Measurements from ENCODE around the gene RIMS4. TPM values are rescaled to one million over a fixed set of nuclear protein-coding genes. Genes with fewer than 3 reads are reported as not detected.

The RIMS4 gene
- total and polyA plus RNA-seq, 9 donors = 0.95 to 17.2 (median 3.4) TPM

- Histone ChIP-seq H3K4me3 (no peak overlapping the region), H3K4me1 (ENCODE audit: insufficient read depth) (no peaks in the 10 kb centered on the region), H3K27me3 (no peaks in the 10 kb centered on the region), H3K36me3 (no peaks in the 10 kb centered on the region), H3K27ac (no peak overlapping the region), H3K9me3 (no peaks in the 10 kb centered on the region)
- WGBS, 3 donors = 9 to 38% (median 24%) methylated on average over 1 of the region's 1 CpG
- intact Hi-C loops (cut with DNase I) = loop anchor here in 1 of 4 donors (5.0 kb wide), 1 partner anchor 82 kb away; no protein-coding TSS in a partner anchor
- no peak for DNase-seq
- TF ChIP-seq POLR2A (IDR thresholded peaks at IDR 0.05) (no peak), EP300 (IDR thresholded peaks at IDR 0.05) (no peak)
- TF ChIP-seq, protein P1, sequence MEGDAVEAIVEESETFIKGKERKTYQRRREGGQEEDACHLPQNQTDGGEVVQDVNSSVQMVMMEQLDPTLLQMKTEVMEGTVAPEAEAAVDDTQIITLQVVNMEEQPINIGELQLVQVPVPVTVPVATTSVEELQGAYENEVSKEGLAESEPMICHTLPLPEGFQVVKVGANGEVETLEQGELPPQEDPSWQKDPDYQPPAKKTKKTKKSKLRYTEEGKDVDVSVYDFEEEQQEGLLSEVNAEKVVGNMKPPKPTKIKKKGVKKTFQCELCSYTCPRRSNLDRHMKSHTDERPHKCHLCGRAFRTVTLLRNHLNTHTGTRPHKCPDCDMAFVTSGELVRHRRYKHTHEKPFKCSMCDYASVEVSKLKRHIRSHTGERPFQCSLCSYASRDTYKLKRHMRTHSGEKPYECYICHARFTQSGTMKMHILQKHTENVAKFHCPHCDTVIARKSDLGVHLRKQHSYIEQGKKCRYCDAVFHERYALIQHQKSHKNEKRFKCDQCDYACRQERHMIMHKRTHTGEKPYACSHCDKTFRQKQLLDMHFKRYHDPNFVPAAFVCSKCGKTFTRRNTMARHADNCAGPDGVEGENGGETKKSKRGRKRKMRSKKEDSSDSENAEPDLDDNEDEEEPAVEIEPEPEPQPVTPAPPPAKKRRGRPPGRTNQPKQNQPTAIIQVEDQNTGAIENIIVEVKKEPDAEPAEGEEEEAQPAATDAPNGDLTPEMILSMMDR (IDR thresholded peaks at IDR 0.05) = no peak
Observed at GRCh38 chr20:44785768-44786167, 24.6 kb downstream of the RIMS4 start.

- TF ChIP-seq EP300 (IDR thresholded peaks at IDR 0.05) (no peak), POLR2A (IDR thresholded peaks at IDR 0.05) (no peak)
- TF ChIP-seq, protein P1 (IDR thresholded peaks at IDR 0.05) = no peak
- DNase-seq = no peak
- Histone ChIP-seq H3K36me3 (no peaks in the 10 kb centered on the region), H3K27ac (no peak overlapping the region), H3K9me3 (no peaks in the 10 kb centered on the region), H3K27me3 (no peaks in the 10 kb centered on the region), H3K4me3 (no peak overlapping the region), H3K4me1 (ENCODE audit: insufficient read depth) (no peaks in the 10 kb centered on the region)
- intact Hi-C loops (cut with DNase I) = loop anchor here in 1 of 4 donors (5.0 kb wide), 1 partner anchor 83 kb away; no protein-coding TSS in a partner anchor
- WGBS, 3 donors = 82 to 85% (median 83%) methylated on average over 1 of the region's 1 CpG
Observed at GRCh38 chr20:44784688-44785087, 25.7 kb downstream of the RIMS4 start.

DNA sequence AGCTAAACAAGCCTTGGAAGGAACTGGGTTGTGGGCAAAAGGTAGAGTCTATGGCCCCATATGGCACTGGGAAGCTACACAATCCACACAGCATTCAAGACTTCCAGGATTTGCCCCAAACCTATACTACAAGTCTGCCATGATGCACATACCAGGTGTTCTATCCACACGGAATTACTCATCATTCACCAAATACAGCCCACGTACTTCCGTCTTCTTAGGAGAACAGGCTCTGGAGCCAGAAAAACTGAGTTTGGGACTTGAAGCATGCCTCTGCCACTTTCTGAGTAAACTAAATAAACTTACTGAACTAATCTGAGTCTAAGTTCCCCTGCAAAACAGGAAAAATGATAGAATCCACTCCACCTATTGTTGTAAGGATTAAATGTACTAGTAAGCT, 28.6 kb downstream of the RIMS4 start:
- no peaks in the 10 kb centered on the region for H3K36me3 ChIP-seq
- no peak overlapping the region for H3K27ac ChIP-seq
- H3K4me3 ChIP-seq = no peak overlapping the region
- H3K27me3 ChIP-seq = no peaks in the 10 kb centered on the region
- WGBS, 3 donors = 74 to 85% (median 81%) methylated on average over 3 of the region's 3 CpGs
- TF ChIP-seq EP300 (IDR thresholded peaks at IDR 0.05) (no peak), POLR2A (IDR thresholded peaks at IDR 0.05) (no peak)
- TF ChIP-seq, protein P1 (IDR thresholded peaks at IDR 0.05) = no peak
- no peaks in the 10 kb centered on the region for H3K4me1 ChIP-seq (ENCODE audit: insufficient read depth)
- no peaks in the 10 kb centered on the region for H3K9me3 ChIP-seq
- no peak for DNase-seq
- intact Hi-C loops (cut with DNase I) = no loop called here

- H3K27me3 ChIP-seq = no peaks in the 10 kb centered on the region
- H3K4me1 ChIP-seq (ENCODE audit: insufficient read depth) = no peaks in the 10 kb centered on the region
- H3K36me3 ChIP-seq = no peaks in the 10 kb centered on the region
- DNase-seq = no peak
- no peaks in the 10 kb centered on the region for H3K9me3 ChIP-seq
- no peak overlapping the region for H3K27ac ChIP-seq
- TF ChIP-seq POLR2A (IDR thresholded peaks at IDR 0.05) (no peak), EP300 (IDR thresholded peaks at IDR 0.05) (no peak)
- TF ChIP-seq, protein P1 (IDR thresholded peaks at IDR 0.05) = no peak
- intact Hi-C loops (cut with DNase I) = no loop called here
- H3K4me3 ChIP-seq = no peak overlapping the region
- 76 to 88% (median 82%) methylated on average over 3 of the region's 3 CpGs for WGBS, 3 donors
Observed at GRCh38 chr20:44781118-44781517, 29.2 kb downstream of the RIMS4 start.

Data from ovary (tissue), 9 donors.